Measurements from ENCODE around the gene PCDHGA6.
"Not testable (repeated sequence)": the region's sequence is repeated elsewhere in the genome, so short reads cannot be mapped to it uniquely, and the experiment has no call there.

The PCDHGA6 gene

DNA sequence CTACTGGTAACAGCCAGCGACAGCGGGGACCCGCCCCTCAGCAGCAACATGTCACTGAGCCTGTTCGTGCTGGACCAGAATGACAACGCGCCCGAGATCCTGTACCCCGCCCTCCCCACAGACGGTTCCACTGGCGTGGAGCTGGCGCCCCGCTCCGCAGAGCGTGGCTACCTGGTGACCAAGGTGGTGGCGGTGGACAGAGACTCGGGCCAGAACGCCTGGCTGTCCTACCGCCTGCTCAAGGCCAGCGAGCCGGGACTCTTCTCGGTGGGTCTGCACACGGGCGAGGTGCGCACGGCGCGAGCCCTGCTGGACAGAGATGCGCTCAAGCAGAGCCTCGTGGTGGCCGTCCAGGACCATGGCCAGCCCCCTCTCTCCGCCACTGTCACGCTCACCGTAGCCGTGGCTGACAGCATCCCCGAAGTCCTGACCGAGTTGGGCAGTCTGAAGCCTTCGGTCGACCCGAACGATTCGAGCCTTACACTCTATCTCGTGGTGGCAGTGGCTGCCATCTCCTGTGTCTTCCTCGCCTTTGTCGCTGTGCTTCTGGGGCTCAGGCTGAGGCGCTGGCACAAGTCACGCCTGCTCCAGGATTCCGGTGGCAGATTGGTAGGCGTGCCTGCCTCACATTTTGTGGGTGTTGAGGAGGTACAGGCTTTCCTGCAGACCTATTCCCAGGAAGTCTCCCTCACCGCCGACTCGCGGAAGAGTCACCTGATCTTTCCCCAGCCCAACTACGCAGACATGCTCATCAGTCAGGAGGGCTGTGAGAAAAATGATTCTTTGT lies 20.9 kb downstream of the PCDHGA6 start:
- DNase-seq = not testable (repeated sequence)

DNA sequence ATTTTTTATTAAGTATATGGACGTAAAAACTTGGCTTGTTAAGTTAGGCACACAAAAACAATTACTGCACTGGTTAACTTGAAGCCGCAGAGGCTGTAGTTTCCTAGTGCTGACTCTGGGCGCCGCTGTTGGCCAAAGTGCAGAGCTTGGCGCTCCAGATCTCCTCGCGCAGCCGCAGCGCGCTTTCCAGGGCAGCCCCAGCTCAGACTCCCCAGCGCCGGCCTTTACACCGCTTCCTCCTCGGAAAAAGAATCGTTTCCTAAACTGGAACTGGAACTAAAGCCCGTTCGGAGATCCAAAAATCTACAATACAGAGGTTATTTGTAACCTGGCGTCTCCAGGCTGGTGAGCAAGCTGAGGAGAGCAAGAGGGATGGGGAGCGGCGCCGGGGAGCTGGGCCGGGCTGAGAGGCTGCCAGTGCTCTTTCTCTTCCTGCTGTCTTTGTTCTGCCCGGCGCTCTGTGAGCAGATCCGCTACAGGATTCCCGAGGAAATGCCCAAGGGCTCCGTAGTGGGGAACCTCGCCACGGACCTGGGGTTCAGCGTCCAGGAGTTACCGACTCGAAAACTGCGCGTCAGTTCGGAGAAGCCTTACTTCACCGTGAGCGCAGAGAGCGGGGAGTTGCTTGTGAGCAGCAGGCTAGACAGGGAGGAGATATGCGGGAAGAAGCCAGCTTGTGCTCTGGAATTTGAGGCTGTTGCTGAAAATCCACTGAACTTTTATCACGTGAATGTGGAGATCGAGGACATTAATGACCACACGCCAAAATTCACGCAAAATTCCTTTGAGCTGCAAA lies 24.3 kb downstream of the PCDHGA6 start, which contains the start of gene PCDHGB5:
PCDHGB5 (plus strand) TSS at position 192 of the 796 bp plus-strand sequence; CDS start at position 373, 181 bp downstream.
- not testable (repeated sequence) for DNase-seq

DNA sequence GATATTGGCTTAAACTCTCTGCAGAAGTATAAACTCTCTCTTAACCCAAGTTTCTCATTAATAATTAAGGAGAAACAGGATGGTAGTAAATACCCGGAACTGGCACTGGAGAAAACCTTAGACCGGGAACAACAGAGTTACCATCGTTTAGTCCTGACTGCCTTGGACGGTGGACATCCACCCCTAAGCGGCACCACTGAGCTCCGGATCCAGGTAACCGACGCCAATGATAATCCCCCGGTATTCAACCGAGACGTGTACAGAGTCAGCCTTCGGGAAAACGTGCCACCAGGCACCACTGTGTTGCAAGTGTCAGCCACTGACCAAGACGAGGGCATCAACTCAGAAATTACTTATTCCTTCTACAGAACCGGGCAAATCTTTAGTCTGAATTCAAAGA lies 24.9 kb downstream of the PCDHGA6 start:
- no peak for DNase-seq

DNA sequence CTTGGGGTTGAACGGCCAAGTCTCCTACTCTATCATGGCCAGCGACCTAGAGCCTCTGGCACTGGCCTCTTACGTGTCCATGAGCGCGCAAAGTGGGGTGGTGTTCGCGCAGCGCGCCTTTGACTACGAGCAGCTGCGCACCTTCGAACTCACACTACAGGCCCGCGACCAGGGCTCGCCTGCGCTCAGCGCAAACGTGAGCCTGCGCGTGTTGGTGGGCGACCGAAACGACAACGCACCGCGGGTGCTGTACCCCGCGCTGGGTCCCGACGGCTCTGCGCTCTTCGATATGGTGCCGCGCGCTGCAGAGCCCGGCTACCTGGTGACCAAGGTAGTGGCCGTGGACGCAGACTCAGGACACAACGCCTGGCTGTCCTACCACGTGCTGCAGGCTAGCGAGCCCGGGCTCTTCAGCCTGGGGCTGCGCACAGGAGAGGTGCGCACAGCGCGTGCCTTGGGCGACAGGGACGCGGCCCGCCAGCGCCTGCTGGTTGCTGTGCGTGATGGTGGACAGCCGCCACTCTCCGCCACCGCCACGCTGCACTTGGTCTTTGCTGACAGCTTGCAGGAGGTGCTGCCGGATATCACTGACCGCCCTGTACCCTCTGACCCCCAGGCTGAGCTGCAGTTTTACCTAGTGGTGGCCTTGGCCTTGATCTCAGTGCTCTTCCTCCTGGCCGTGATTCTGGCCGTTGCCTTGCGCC lies 26.0 kb downstream of the PCDHGA6 start:
- DNase-seq = no peak

DNA sequence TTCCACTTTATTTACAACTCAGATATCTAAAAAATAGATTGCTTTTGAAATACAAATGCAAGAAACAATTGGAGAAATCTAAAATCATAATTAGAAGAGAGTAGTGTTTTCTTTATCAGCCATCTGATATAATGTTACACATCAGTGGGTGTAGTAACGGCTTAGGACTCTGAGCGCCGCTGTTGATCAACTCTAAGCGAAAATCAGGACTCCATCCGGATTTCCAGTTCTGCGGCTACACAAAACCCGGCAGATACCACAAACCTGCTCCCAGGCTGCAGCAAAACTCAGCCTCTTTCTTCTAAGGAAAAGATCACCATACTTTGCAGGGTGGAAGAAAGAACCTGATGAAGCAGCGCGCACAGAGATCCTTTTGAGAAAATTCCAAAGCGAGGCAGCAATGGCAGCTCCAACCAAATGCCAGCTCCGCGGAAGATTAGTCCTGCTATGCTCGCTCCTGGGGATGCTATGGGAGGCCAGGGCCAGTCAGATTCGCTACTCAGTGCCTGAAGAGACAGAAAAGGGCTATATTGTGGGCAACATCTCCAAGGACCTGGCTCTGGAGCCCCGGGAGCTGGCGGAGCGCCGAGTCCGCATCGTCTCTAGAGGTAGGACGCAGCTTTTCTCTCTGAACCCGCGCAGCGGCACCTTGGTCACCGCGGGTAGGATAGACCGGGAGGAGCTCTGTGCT lies 29.0 kb downstream of the PCDHGA6 start, which contains the start of gene PCDHGA9:
PCDHGA9 (plus strand) TSS at position 226 of the 691 bp plus-strand sequence; CDS start at position 401, 175 bp downstream.
- DNase-seq = no peak

DNA sequence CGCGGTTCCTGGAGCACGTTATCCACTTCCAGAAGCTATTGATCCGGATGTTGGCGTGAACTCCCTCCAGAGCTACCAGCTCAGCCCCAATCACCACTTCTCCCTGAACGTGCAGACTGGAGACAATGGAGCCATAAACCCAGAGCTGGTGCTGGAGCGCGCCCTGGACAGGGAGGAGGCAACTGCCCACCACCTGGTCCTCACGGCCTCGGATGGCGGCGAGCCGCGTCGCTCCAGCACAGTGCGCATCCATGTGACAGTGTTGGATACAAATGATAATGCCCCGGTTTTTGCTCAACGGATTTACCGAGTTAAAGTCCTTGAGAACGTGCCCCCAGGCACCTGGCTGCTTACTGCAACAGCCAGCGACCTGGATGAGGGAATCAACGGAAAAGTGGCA lies 29.7 kb downstream of the PCDHGA6 start:
- DNase-seq = no peak

DNA sequence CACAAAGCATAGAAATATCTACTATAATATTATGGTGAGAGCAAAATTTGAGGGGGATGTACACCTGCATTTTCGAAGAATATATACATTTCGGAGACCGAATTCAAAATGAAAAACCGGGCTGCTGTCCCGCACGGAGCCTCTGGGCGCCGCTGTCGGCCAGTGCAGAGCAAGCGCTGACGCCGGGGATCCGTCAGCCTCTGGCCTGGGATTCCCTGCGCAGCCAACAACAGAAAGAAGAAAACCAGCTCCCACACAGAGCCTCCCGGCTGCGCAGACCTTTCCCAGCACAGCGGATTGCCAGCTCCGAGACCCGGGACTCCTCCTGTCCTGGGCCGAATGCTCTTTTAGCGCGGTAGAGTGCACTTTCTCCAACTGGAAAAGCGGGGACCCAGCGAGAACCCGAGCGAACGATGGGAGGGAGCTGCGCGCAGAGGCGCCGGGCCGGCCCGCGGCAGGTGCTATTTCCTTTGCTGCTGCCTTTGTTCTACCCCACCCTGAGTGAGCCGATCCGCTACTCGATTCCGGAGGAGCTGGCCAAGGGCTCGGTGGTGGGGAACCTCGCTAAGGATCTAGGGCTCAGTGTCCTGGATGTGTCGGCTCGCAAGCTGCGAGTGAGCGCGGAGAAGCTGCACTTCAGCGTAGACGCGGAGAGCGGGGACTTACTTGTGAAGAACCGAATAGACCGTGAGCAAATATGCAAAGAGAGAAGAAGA lies 34.3 kb downstream of the PCDHGA6 start, which contains the start of gene PCDHGB6:
PCDHGB6 (plus strand) TSS at position 232 of the 716 bp plus-strand sequence; CDS start at position 414, 182 bp downstream.
- not testable (repeated sequence) for DNase-seq

DNA sequence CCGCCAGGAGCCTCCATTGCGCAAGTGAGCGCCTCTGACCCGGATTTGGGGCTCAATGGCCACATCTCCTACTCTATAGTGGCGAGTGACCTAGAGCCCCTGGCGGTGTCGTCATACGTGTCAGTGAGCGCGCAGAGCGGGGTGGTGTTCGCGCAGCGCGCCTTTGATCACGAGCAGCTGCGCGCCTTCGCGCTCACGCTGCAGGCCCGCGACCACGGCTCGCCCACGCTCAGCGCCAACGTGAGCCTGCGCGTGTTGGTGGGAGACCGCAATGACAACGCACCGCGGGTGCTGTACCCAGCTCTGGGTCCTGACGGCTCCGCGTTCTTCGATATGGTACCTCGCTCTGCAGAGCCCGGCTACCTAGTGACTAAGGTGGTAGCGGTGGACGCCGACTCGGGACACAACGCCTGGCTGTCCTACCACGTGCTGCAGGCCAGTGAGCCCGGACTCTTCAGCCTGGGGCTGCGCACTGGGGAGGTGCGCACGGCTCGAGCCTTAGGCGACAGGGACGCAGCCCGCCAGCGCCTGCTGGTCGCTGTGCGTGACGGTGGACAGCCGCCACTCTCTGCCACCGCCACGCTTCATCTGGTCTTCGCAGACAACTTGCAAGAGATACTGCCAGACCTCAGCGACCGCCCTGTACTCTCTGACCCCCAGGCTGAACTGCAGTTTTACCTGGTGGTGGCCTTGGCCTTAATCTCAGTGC lies 36.1 kb downstream of the PCDHGA6 start:
- DNase-seq = no peak

DNA sequence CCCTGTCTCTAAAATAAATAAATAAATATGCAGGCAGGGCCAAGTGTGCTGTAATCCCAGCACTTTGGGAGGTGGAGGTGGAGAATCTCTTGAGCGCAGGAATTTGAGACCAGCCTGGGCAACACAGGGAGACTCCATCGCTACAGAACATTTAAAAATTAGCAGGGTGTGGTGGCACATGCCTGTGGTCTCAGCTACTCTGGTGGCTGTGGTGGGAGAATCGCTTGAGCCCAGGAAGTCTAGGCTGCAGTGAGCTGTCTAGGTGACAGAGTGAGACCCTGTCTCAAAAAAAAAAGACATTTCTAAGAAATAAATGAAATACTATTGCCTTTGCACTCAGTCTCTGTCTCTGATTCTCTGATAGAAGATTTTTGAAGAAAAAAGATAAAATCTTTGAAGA lies 37.9 kb downstream of the PCDHGA6 start:
- DNase-seq = no peak

DNA sequence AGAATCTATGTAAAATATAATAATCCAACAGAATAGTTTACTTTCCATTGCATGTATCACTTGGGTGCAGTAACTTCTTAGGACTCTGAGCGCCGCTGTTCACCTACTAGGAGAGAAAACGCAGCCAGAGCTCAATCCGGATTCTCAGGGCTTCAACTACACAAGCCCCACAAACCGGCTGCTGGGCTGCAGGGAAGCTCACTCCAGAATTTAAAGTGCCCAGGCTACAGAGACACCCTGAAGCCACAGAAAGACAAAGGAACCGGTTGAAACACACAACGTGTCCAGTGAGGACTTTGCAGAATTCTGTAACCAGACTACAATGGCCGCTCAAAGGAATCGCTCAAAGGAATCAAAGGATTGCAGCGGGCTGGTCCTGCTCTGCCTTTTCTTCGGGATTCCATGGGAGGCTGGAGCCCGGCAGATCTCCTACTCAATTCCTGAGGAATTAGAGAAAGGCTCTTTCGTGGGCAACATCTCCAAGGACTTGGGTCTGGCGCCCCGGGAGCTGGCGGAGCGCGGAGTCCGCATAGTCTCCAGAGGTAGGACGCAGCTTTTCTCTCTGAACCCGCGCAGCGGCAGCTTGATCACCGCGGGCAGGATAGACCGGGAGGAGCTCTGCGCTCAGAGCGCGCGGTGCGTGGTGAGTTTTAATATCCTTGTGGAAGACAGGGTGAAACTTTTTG lies 39.3 kb downstream of the PCDHGA6 start, which contains the start of gene PCDHGA10:
PCDHGA10 (plus strand) TSS at position 134 of the 686 bp plus-strand sequence; CDS start at position 323, 189 bp downstream.
- DNase-seq = no peak

DNA sequence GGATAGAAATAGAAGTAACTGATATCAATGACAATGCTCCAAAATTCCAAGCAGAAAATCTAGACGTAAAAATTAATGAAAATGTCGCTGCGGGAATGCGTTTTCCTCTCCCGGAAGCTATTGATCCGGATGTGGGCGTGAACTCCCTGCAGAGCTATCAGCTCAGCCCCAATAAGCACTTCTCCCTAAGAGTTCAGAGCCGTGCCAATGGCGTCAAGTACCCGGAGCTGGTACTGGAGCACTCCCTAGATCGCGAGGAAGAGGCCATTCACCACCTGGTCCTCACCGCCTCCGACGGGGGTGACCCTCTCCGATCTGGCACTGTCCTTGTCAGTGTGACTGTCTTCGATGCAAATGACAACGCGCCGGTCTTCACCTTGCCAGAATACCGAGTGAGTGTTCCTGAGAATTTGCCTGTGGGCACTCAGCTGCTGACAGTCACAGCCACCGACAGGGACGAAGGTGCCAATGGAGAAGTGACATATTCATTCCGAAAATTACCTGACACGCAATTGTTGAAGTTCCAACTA lies 39.9 kb downstream of the PCDHGA6 start:
- DNase-seq = no peak

DNA sequence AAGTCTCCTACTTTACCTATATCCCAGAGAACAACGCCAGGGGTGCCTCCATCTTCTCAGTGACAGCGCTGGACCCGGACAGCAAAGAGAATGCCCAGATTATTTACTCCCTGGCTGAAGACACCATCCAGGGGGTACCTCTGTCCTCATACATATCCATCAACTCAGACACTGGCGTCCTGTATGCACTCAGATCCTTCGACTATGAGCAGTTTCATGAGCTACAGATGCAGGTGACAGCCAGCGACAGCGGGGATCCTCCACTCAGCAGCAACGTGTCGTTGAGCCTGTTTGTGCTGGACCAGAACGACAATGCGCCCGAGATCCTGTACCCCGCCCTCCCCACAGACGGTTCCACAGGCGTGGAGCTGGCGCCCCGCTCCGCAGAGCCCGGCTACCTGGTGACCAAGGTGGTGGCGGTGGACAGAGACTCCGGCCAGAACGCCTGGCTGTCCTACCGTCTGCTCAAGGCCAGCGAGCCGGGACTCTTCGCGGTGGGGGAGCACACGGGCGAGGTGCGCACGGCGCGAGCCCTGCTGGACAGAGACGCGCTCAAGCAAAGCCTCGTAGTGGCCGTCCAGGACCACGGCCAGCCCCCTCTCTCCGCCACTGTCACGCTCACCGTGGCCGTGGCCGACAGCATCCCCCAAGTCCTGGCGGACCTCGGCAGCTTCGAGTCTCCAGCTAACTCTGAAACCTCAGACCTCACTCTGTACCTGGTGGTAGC lies 41.0 kb downstream of the PCDHGA6 start:
- not testable (repeated sequence) for DNase-seq

DNA sequence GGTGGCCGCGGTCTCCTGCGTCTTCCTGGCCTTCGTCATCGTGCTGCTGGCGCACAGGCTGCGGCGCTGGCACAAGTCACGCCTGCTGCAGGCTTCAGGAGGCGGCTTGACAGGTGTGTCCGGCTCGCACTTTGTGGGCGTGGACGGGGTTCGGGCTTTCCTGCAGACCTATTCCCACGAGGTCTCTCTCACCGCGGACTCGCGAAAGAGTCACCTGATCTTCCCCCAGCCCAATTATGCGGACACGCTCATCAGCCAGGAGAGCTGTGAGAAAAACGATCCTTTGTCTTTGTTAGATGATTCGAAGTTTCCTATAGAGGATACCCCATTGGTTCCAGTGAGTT lies 41.6 kb downstream of the PCDHGA6 start:
- not testable (repeated sequence) for DNase-seq

DNA sequence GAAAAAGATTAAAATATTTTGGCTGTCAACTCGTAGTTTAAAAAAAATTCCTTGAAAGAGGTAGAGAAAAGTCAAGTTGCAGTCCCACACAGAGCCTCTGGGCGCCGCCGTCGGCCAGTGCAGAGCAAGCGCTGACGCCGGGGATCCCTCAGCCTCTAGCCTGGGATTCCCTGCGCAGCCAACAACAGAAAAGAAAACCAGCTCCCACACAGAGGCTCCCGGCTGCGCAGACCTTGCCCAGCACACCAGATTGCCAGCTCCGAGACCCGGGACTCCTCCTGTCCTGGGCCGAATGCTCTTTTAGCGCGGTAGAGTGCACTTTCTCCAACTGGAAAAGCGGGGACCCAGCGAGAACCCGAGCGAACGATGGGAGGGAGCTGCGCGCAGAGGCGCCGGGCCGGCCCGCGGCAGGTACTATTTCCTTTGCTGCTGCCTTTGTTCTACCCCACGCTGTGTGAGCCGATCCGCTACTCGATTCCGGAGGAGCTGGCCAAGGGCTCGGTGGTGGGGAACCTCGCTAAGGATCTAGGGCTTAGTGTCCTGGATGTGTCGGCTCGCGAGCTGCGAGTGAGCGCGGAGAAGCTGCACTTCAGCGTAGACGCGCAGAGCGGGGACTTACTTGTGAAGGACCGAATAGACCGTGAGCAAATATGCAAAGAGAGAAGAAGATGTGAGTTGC lies 43.9 kb downstream of the PCDHGA6 start, which contains the start of gene PCDHGB7:
PCDHGB7 (plus strand) TSS at position 184 of the 679 bp plus-strand sequence; CDS start at position 367, 183 bp downstream.
- DNase-seq = not testable (repeated sequence)

DNA sequence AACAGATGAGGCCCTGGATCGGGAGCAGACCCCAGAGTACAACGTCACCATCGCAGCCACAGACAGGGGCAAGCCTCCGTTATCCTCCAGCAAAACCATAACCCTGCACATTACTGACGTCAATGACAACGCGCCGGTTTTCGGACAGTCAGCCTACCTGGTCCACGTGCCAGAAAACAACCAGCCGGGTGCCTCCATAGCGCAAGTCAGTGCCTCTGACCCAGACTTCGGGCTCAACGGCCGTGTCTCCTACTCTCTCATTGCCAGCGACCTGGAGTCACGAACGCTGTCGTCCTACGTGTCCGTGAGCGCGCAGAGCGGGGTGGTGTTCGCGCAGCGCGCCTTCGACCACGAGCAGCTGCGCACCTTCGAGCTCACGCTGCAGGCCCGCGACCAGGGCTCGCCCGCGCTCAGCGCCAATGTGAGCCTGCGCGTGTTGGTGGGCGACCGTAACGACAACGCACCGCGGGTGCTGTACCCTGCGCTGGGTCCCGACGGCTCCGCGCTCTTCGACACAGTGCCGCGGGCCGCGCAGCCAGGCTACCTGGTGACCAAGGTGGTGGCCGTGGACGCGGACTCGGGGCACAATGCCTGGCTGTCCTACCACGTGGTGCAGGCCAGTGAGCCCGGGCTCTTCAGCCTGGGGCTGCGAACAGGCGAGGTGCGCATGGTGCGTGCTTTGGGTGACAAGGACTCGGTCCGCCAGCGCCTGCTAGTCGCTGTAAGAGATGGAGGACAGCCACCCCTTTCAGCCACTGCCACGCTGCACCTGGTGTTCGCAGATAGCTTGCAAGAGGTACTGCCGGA lies 45.6 kb downstream of the PCDHGA6 start:
- no peak for DNase-seq

DNA sequence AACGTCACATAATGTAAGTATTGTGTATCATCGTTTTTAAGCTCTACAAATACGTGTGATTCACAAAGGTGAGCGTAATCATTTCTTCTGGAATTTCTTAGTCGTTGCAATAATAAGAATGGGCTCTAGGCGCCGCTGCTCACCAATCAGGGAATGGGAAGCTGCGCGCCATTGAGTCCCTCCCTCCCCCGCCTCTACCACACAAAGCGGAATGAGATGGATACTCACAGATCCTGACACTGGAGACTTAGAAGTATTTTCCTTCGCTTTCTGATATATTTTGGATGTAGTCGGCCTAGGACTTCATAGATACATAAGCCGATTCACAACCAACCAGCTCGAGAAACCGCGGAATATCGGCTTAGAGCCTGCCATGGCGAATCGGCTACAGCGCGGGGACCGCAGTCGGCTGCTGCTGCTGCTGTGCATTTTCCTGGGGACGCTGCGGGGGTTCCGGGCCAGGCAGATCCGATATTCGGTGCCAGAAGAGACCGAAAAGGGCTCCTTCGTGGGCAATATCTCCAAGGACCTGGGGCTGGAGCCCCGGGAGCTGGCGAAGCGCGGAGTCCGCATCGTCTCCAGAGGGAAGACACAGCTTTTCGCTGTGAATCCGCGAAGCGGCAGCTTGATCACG lies 47.3 kb downstream of the PCDHGA6 start, which contains the start of gene PCDHGA11:
PCDHGA11 (plus strand) TSS at position 197 of the 634 bp plus-strand sequence; CDS start at position 374, 177 bp downstream.
- no peak for DNase-seq

DNA sequence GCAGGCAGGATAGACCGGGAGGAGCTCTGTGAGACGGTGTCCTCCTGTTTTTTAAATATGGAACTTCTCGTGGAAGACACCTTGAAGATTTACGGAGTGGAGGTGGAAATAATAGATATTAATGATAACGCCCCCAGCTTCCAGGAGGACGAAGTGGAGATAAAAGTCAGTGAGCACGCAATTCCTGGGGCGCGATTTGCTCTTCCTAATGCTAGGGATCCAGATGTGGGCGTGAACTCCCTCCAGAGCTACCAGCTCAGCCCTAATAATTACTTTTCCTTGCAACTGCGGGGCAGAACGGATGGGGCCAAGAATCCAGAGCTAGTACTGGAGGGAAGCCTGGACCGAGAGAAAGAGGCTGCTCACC lies 47.8 kb downstream of the PCDHGA6 start:
- no peak for DNase-seq

Measured in NCI-H1417 treated with DMSO at 0.1 percent for 48 hours (cell line).